GM23338 (cell line): ENCODE measurements around the gene CGNL1. TPM values are rescaled to one million over a fixed set of nuclear protein-coding genes. Genes with fewer than 3 reads are reported as not detected.

Experiments used
- ATAC-seq: fragments of 200-7000 bp; cut with Tn5 transposase; 3 replicates; pipeline ENCODE4 v1.9.1; 2020
- DNase-seq: peaks from one replicate; pipeline ENCODE4 v3.0.0-alpha.2; 2015; ENCODE audit warnings: low spot score
- H2AFZ ChIP-seq: fragments of 200-600 bp; sonication (generic); 2 replicates; pipeline ENCODE4 v1.8.0; 2016; ENCODE audit warnings: antibody characterized with exemption, mild to moderate bottlenecking, moderate library complexity
- H3F3A ChIP-seq: fragments of 200-600 bp; sonication (generic); replicated peaks from 2 replicates; pipeline ENCODE4 v1.8.0; 2017; ENCODE audit warnings: antibody characterized with exemption, mixed run types, low read depth
- H3K27ac ChIP-seq: fragments of 200-600 bp; sonication (generic); 2 replicates; pipeline ENCODE4 v1.6.1; 2016; ENCODE audit warnings: low read depth
- H3K27me3 ChIP-seq: fragments of 200-600 bp; sonication (generic); 2 replicates; pipeline ENCODE4 v1.8.0; 2016; ENCODE audit warnings: mild to moderate bottlenecking, mixed run types, moderate library complexity; ENCODE audit not compliant: insufficient read depth
- H3K36me3 ChIP-seq: fragments of 200-600 bp; sonication (generic); 2 replicates; pipeline ENCODE4 v1.8.0; 2016; ENCODE audit warnings: mild to moderate bottlenecking; ENCODE audit not compliant: insufficient read depth
- H3K4me1 ChIP-seq: fragments of 200-600 bp; sonication (generic); 2 replicates; pipeline ENCODE4 v1.8.0; 2016; ENCODE audit warnings: mild to moderate bottlenecking, moderate library complexity; ENCODE audit not compliant: insufficient read depth
- H3K4me2 ChIP-seq: fragments of 200-600 bp; sonication (generic); 2 replicates; pipeline ENCODE4 v1.7.1; 2017; ENCODE audit warnings: mixed run types
- H3K4me3 ChIP-seq: fragments of 200-600 bp; sonication (generic); 2 replicates; pipeline ENCODE4 v1.6.1; 2016; ENCODE audit warnings: mixed run types
- H3K79me2 ChIP-seq: fragments of 200-600 bp; sonication (generic); replicated peaks from 2 replicates; pipeline ENCODE4 v1.8.0; 2017; ENCODE audit warnings: mild to moderate bottlenecking; ENCODE audit not compliant: insufficient read depth
- H3K9me2 ChIP-seq: fragments of 200-600 bp; sonication (generic); 2 replicates; pipeline ENCODE4 v1.8.0; 2017; ENCODE audit not compliant: insufficient read depth
- H4K20me1 ChIP-seq: fragments of 200-600 bp; sonication (generic); replicated peaks from 2 replicates; pipeline ENCODE4 v1.8.0; 2017; ENCODE audit warnings: mild to moderate bottlenecking; ENCODE audit not compliant: insufficient read depth
- H3K27ac Mint-ChIP-seq: 2 replicates; pipeline ENCODE4 v1.8.0; 2020; ENCODE audit warnings: inconsistent platforms, mild to moderate bottlenecking, moderate library complexity, mixed read lengths
- H3K27me3 Mint-ChIP-seq: 3 replicates; pipeline ENCODE4 v1.8.0; 2022; ENCODE audit warnings: low read depth, mild to moderate bottlenecking, moderate library complexity, mixed read lengths, inconsistent platforms; ENCODE audit not compliant: insufficient read depth, poor library complexity
- H3K36me3 Mint-ChIP-seq: 3 replicates; pipeline ENCODE4 v1.8.0; 2021; ENCODE audit warnings: low read depth, mild to moderate bottlenecking, inconsistent platforms, moderate library complexity, mixed read lengths
- H3K4me1 Mint-ChIP-seq: 3 replicates; pipeline ENCODE4 v1.8.0; 2020; ENCODE audit warnings: mild to moderate bottlenecking, inconsistent platforms, mixed read lengths
- H3K4me3 Mint-ChIP-seq: 3 replicates; pipeline ENCODE4 v1.8.0; 2021; ENCODE audit warnings: moderate library complexity, mild to moderate bottlenecking, inconsistent platforms, mixed read lengths
- H3K9me3 Mint-ChIP-seq: 3 replicates; pipeline ENCODE4 v1.8.0; 2020; ENCODE audit warnings: moderate library complexity, mild to moderate bottlenecking, inconsistent platforms, mixed read lengths
- NANOG ChIP-seq: IDR thresholded peaks from 2 replicates; pipeline ENCODE4 v1.6.1; 2016; ENCODE audit warnings: antibody characterized with exemption, borderline replicate concordance
- ZNF114 ChIP-seq: fragments of 250-450 bp; sonication (Bioruptor Pico); IDR thresholded peaks from 2 replicates; pipeline ENCODE4 v1.5.0; 2020; ENCODE audit warnings: mild to moderate bottlenecking, moderate library complexity
- ZNF331 ChIP-seq: fragments of 250-450 bp; sonication (Bioruptor Pico); IDR thresholded peaks from 2 replicates; pipeline ENCODE4 v1.5.0; 2020; ENCODE audit warnings: low read depth, mild to moderate bottlenecking, moderate library complexity
- polyA plus RNA-seq: library from polyadenylated mRNA; unstranded; fragments of >200 nt; fragmentation: Nextera tagmentation; extraction: Ambion mirVana; gene quantifications from 2 replicates; pipeline ENCODE4 v1.2.1, GENCODE V29; 2016
- total RNA-seq: library from RNA; depleted of rRNA; stranded (reverse); fragments of >200 nt; shearing (Covaris generic); gene quantifications from 2 replicates; pipeline ENCODE4 v1.2.3, GENCODE V29; 2014
- TF ChIP-seq, protein P1 (sequence below): fragments of 250-450 bp; sonication (Bioruptor Pico); IDR thresholded peaks from 2 replicates; pipeline ENCODE4 v1.5.0; 2020; ENCODE audit warnings: mild to moderate bottlenecking, moderate library complexity
- TF ChIP-seq, protein P2 (sequence below): IDR thresholded peaks from 2 replicates; pipeline ENCODE4 v1.6.1; 2016; ENCODE audit warnings: antibody characterized with exemption

The CGNL1 gene
- total and polyA plus RNA-seq, 2 experiments from 2014 or later = 20.0 to 57.8 TPM

DNA sequence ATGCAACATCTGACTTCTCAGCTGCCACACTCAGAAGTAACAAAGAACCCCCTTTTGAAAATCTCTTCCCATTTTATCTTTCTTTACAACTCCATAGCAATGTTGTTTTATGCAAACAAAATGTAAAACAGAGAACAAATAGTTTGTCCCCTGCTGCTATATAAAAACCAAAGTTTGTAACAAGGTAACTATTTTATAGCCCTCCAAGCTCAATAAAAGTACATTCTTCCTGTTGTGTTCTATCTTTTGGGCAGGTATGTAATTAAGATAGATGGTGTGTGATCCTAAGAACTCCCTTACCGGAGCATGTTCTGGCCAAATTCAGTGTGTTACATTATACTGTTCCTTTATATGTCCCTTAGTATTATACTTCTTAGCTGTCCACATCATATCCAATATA lies 12.6 kb upstream of the CGNL1 start:
- Histone ChIP-seq H2AFZ (no peak overlapping the region), H3K79me2 (no peaks in the 10 kb centered on the region), H4K20me1 (no peaks in the 10 kb centered on the region), H3K9me2 (0 out of 2 replicates have a peak, but pooled peaks cover under 1% of the 10 kb centered on the region), H3F3A (peaks cover 10% of the 10 kb centered on the region), H3K27ac (no peak overlapping the region), H3K27me3 (no peaks in the 10 kb centered on the region), H3K4me2 (peak overlapping the region; percentile 7), H3K4me1 (peaks cover 28% of the 10 kb centered on the region), H3K36me3 (no peaks in the 10 kb centered on the region), H3K4me3 (no peak overlapping the region)
- Mint-ChIP-seq H3K9me3 (no peaks in the 10 kb centered on the region), H3K27ac (no peak overlapping the region), H3K4me3 (no peak overlapping the region), H3K4me1 (peaks cover 27% of the 10 kb centered on the region), H3K27me3 (peaks cover 7% of the 10 kb centered on the region), H3K36me3 (no peaks in the 10 kb centered on the region; the same call in 2 of the 3 replicates)
- DNase-seq (peak; percentile 47), ATAC-seq (peak; percentile 27)
- TF ChIP-seq ZNF331 (CRISPR knock-in tag) (no peak), NANOG (0 out of 2 replicates have a peak, but pooled peaks have one; percentile 26), ZNF114 (CRISPR knock-in tag) (no peak)
- TF ChIP-seq, protein P1, sequence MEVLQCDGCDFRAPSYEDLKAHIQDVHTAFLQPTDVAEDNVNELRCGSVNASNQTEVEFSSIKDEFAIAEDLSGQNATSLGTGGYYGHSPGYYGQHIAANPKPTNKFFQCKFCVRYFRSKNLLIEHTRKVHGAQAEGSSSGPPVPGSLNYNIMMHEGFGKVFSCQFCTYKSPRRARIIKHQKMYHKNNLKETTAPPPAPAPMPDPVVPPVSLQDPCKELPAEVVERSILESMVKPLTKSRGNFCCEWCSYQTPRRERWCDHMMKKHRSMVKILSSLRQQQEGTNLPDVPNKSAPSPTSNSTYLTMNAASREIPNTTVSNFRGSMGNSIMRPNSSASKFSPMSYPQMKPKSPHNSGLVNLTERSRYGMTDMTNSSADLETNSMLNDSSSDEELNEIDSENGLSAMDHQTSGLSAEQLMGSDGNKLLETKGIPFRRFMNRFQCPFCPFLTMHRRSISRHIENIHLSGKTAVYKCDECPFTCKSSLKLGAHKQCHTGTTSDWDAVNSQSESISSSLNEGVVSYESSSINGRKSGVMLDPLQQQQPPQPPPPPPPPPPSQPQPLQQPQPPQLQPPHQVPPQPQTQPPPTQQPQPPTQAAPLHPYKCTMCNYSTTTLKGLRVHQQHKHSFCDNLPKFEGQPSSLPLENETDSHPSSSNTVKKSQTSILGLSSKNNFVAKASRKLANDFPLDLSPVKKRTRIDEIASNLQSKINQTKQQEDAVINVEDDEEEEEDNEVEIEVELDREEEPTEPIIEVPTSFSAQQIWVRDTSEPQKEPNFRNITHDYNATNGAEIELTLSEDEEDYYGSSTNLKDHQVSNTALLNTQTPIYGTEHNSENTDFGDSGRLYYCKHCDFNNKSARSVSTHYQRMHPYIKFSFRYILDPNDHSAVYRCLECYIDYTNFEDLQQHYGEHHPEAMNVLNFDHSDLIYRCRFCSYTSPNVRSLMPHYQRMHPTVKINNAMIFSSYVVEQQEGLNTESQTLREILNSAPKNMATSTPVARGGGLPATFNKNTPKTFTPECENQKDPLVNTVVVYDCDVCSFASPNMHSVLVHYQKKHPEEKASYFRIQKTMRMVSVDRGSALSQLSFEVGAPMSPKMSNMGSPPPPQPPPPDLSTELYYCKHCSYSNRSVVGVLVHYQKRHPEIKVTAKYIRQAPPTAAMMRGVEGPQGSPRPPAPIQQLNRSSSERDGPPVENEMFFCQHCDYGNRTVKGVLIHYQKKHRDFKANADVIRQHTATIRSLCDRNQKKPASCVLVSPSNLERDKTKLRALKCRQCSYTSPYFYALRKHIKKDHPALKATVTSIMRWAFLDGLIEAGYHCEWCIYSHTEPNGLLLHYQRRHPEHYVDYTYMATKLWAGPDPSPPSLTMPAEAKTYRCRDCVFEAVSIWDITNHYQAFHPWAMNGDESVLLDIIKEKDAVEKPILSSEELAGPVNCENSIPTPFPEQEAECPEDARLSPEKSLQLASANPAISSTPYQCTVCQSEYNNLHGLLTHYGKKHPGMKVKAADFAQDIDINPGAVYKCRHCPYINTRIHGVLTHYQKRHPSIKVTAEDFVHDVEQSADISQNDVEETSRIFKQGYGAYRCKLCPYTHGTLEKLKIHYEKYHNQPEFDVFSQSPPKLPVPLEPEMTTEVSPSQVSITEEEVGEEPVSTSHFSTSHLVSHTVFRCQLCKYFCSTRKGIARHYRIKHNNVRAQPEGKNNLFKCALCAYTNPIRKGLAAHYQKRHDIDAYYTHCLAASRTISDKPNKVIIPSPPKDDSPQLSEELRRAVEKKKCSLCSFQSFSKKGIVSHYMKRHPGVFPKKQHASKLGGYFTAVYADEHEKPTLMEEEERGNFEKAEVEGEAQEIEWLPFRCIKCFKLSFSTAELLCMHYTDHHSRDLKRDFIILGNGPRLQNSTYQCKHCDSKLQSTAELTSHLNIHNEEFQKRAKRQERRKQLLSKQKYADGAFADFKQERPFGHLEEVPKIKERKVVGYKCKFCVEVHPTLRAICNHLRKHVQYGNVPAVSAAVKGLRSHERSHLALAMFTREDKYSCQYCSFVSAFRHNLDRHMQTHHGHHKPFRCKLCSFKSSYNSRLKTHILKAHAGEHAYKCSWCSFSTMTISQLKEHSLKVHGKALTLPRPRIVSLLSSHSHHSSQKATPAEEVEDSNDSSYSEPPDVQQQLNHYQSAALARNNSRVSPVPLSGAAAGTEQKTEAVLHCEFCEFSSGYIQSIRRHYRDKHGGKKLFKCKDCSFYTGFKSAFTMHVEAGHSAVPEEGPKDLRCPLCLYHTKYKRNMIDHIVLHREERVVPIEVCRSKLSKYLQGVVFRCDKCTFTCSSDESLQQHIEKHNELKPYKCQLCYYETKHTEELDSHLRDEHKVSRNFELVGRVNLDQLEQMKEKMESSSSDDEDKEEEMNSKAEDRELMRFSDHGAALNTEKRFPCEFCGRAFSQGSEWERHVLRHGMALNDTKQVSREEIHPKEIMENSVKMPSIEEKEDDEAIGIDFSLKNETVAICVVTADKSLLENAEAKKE (CRISPR knock-in tag) = no peak

DNA sequence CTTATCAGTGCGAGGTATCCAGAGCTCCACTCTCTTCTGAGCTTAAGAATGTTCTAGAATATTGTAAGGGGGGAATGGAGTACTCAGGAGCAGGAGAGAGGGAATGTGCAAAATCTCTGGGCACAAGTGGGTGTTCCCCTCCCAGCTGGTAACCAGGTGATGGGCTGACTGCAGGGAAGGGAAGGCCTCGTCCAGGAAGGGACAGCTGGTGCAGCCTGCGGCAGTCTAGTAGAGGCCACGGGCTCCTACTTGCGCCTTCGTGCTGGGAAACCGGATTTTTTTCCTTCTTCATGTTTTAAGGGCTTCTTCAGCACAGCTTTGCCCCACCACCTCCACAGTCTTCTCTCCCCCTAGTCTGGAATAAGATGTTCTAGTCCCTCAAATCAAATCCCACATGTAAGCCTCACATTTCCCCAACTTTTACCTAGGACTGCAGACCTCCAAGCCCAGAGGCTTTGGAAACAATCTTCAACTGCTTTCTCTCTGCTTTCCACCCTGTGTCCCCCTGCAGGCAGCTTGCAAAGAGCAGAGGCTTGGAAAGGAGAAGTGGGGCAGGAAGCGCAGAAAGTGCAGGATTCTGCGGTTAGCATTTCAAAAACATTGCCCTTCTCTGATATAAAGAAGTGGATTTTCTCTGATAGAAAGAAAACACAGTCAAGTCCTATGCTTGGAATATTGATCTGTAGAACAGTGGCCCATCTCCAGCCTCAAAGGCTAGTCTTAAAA lies 11.9 kb upstream of the CGNL1 start:
- Histone ChIP-seq H4K20me1 (no peaks in the 10 kb centered on the region), H3K27me3 (no peaks in the 10 kb centered on the region), H3K4me3 (no peak overlapping the region), H2AFZ (no peak overlapping the region; the same call in 1 of the 2 replicates), H3K4me1 (peaks cover 28% of the 10 kb centered on the region), H3K9me2 (no peaks in the 10 kb centered on the region), H3K27ac (peak overlapping the region; percentile 48), H3K36me3 (no peaks in the 10 kb centered on the region), H3K79me2 (no peaks in the 10 kb centered on the region), H3K4me2 (peak overlapping the region; percentile 9), H3F3A (peaks cover 10% of the 10 kb centered on the region)
- Mint-ChIP-seq H3K36me3 (no peaks in the 10 kb centered on the region; the same call in 2 of the 3 replicates), H3K4me3 (no peak overlapping the region), H3K27me3 (peaks cover 7% of the 10 kb centered on the region), H3K4me1 (peaks cover 27% of the 10 kb centered on the region), H3K9me3 (no peaks in the 10 kb centered on the region), H3K27ac (no peak overlapping the region; the same call in 1 of the 2 replicates)
- ATAC-seq (peak; percentile 93), DNase-seq (peak; percentile 83)
- TF ChIP-seq, protein P2, sequence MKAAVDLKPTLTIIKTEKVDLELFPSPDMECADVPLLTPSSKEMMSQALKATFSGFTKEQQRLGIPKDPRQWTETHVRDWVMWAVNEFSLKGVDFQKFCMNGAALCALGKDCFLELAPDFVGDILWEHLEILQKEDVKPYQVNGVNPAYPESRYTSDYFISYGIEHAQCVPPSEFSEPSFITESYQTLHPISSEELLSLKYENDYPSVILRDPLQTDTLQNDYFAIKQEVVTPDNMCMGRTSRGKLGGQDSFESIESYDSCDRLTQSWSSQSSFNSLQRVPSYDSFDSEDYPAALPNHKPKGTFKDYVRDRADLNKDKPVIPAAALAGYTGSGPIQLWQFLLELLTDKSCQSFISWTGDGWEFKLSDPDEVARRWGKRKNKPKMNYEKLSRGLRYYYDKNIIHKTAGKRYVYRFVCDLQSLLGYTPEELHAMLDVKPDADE = no peak
